Fibroblast of villous mesenchyme (primary cell): Measurements from ENCODE around the gene IQCF5. TPM values are rescaled to one million over a fixed set of nuclear protein-coding genes. Genes with fewer than 3 reads are reported as not detected.

Source experiments
- DNase-seq: peaks from one replicate; pipeline ENCODE4 v3.0.0-alpha.2; 2010; ENCODE audit warnings: low read depth
- H3K4me3 ChIP-seq: 2 replicates; pipeline ENCODE4 v1.5.1; 2011; ENCODE audit warnings: low read depth, mild to moderate bottlenecking, low read length
- total RNA-seq: library from RNA; depleted of rRNA; stranded (reverse); fragments of >200 nt; gene quantifications from 2 replicates; pipeline ENCODE4 v1.2.3, GENCODE V29; 2012
- TF ChIP-seq, protein P1 (sequence below): IDR thresholded peaks from 2 replicates; pipeline ENCODE4 v1.5.1; 2012; ENCODE audit warnings: low read depth, mild to moderate bottlenecking, low read length; ENCODE audit not compliant: insufficient read depth

Gene IQCF5
- total RNA-seq, 1 donor: not detected

DNA sequence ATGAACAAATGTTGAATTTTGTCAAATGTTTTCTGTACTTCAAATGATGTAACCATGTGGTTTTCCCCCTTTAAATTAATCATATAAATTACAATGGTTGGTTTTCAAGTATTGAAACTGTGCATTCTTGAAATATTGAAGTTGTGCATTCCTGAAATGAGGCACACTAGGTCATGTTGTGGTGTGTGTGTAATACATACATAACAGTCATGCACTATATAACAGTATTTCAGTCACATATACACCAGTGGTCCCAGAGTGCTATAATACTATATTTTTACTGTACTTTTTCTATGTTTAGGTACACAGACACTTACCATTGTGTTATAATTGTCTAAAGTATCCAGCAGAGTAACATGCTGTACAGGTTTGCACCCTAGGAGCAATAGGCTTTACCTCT, 11.0 kb upstream of the IQCF5 start:
- no peak overlapping the region for H3K4me3 ChIP-seq
- no peak for DNase-seq
- TF ChIP-seq, protein P1, sequence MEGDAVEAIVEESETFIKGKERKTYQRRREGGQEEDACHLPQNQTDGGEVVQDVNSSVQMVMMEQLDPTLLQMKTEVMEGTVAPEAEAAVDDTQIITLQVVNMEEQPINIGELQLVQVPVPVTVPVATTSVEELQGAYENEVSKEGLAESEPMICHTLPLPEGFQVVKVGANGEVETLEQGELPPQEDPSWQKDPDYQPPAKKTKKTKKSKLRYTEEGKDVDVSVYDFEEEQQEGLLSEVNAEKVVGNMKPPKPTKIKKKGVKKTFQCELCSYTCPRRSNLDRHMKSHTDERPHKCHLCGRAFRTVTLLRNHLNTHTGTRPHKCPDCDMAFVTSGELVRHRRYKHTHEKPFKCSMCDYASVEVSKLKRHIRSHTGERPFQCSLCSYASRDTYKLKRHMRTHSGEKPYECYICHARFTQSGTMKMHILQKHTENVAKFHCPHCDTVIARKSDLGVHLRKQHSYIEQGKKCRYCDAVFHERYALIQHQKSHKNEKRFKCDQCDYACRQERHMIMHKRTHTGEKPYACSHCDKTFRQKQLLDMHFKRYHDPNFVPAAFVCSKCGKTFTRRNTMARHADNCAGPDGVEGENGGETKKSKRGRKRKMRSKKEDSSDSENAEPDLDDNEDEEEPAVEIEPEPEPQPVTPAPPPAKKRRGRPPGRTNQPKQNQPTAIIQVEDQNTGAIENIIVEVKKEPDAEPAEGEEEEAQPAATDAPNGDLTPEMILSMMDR: no peak

DNA sequence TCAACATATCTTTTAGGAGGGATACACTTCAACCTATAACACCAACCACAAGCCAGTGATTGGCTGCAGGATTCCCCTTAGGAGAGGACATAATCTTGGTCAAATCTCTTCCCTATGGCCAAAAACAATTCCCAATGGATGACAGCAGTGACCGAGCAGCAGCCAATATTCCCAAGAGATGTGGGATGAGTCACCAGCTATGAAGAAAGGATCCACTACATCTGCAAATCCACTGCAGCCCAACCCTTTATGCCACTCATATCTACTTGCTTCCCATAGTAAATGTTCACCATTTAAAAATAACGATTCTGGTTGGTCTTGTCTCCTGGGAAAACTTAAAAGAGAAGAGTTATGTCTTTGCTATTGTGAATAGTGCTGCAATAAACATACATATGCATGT, 4.5 kb upstream of the IQCF5 start:
- no peak for DNase-seq
- TF ChIP-seq, protein P1: no peak

DNA sequence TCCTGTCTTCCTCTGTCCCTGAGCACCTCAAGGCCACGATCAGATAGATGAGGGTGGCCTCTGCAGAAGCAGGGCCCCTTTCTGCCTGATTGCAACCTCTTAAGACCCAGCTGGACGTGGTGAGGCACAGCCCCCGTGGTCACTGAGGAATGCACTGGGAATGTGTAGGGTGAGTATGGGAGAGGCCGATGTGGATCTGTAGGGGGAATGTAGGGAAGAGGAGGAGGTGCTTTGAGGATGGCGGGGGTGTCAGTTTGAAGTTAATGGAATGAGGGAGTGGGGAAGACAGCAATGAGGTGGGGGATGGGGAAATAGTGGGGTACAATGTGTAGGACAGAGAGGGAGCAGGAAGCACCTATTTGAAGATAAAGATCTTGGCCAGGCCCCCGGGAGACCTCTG, 785 bp upstream of the IQCF5 start:
- TF ChIP-seq, protein P1: no peak
- no peak for DNase-seq
- no peak overlapping the region for H3K4me3 ChIP-seq

More for the DNA sequence above, 4.5 kb upstream of the IQCF5 start:
- no peak overlapping the region for H3K4me3 ChIP-seq

DNA sequence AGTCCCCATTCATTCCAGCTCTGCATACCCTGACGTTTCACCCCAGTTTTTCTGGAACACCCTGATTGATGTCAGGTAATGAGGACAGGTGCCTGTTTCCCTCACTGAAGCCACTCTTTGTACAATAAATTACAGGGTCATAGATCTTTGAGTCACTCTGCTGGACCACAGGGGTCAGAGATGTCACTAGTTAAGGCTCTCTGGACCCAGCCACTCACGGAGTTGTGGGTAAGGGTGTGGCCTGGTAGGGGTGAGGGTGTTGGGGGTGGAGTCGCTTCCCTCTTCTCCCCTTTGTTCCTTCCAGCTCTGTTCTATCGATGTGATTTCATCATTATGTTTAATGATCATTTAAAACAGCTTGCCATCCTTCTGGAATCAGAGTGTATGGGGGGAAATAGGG, 512 bp downstream of the IQCF5 start:
- H3K4me3 ChIP-seq: no peak overlapping the region
- no peak for DNase-seq
- TF ChIP-seq, protein P1: no peak

DNA sequence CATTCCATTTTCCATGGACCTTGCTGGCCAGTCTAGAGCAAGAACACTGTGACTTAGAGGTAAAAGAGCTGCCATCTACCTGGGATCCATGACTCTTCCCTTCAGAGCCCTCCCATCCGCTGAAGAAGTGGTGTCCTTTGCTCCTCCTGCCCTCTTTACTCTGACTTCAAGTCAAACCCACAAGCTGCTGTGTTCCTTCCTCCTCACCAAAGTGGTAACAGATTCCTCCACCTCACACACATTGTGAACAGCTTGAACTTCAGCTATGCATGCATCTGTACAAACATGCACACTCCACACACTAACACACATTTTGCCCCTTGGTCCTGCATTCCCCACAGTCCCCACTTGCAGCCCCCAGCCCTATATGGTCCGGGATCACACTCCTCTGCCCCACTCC, 990 bp downstream of the IQCF5 start:
- DNase-seq: no peak
- H3K4me3 ChIP-seq: no peak overlapping the region
- TF ChIP-seq, protein P1: no peak

DNA sequence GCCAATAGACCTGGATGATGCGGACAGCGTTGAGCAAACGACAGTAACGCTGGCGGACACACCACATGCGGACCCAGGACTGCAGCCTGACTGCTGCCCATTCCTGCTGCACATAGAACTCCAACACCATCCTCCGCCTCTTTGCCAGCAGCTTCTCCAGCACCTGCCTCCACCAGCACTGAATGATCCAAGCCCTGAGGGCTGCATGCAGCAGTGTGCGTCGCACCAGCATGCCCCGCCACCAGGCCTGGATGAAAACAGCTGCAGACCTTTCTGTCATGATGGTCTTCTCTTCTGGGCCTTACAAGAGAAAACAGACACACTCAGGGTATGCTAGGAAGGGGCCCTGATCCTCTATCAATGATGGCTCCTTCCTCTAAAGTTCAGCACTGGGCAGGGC, 1.5 kb downstream of the IQCF5 start:
- no peak overlapping the region for H3K4me3 ChIP-seq
- DNase-seq: no peak
- TF ChIP-seq, protein P1: no peak

DNA sequence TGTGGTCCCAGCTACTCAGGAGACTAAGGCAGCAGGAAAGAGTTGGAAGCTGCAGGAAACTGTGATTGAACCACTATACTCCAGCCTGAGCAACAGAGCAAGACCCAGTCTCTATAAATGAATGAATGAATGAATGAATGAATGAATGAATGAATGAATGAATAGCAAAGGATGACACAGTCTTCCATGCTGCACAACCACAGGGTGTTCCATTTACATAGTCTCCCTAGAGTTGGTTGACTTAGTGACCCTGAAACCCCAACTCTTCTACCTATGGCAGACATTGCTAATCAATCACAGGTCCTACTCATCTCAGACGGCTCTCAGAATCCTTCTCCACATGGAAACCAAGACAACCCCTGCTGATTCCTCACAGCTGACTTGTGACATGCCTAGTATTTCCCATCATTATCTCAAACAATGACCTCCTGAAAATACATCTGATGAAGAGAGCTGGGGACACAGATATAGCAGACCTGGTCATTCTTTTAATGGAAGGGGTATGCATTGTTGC, 2.1 kb downstream of the IQCF5 start:
- H3K4me3 ChIP-seq: no peak overlapping the region
- TF ChIP-seq, protein P1: no peak
- no peak for DNase-seq
